Left renal pelvis (tissue), 4 donors: ENCODE results near the gene ECI1. TPM values are rescaled to one million over a fixed set of nuclear protein-coding genes. Genes with fewer than 3 reads are reported as not detected.

Experiments used
- DNase-seq, 4 donors: peaks; one replicate each; pipeline ENCODE4 v3.0.0-alpha.2; 2013; ENCODE audit warnings: low read depth in 4 of 4, low spot score in 3 of 4
- polyA plus RNA-seq, 4 donors: library from polyadenylated mRNA; unstranded; fragments of 120-200 nt; gene quantifications; one replicate each; pipeline ENCODE4 v1.2.1, GENCODE V29; 2013; ENCODE audit not compliant: insufficient read length in 4 of 4

Gene ECI1
- polyA plus RNA-seq, 4 donors, result 30.5 to 89.5 (median 58.5) TPM

DNA sequence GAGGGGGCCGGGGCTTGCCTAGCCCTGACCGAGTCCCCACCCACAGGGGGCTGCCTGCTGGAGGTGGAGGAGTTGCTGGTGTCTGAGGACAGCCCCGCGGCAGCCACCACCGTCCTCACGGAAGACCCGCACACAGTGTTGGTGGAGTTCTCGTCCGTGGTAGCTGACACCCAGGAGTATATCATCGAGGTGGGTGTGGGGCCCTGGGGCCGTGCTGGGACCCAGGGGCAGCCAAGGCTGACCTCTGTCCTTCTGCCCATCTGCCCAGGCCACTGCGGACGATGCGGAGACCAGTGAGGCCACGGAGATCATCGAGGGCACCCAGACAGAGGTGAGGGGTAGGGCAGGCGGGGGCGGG lies 16.6 kb downstream of the ECI1 start:
- DNase-seq, result no peak

DNA sequence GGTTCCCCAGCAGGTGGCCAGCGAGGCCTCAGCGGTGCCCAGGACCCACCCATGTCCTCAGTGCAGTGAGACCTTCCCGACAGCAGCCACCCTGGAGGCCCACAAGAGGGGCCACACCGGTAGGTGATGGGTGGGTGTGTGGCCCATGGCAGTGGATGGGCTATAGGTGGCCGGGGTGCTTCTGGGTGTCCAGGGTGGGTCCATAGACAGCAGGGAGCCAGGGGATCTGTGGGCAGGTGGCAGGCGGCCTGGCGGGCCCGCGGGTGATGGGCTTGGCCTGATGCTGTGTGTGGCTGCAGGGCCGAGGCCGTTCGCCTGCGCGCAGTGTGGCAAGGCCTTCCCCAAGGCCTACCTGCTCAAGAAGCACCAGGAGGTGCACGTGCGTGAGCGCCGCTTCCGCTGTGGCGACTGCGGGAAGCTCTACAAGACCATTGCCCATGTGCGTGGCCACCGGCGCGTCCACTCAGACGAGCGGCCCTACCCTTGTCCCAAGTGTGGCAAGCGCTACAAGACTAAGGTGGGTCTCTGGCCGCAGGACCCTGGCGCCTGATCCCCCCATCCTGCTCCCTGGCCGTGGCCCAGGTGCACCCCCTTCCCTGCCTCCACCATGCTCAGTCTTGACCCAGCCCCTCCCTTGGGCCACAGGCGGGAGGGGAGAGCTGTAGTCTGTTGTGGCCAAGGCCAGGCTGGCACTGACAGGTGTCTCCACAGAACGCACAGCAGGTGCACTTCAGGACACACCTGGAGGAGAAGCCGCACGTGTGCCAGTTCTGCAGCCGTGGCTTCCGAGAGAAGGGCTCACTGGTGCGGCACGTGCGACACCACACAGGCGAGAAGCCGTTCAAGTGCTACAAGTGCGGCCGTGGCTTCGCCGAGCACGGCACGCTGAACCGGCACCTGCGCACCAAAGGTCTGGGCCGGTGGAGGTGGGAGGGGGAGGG lies 17.2 kb downstream of the ECI1 start:
- DNase-seq, result no peak

DNA sequence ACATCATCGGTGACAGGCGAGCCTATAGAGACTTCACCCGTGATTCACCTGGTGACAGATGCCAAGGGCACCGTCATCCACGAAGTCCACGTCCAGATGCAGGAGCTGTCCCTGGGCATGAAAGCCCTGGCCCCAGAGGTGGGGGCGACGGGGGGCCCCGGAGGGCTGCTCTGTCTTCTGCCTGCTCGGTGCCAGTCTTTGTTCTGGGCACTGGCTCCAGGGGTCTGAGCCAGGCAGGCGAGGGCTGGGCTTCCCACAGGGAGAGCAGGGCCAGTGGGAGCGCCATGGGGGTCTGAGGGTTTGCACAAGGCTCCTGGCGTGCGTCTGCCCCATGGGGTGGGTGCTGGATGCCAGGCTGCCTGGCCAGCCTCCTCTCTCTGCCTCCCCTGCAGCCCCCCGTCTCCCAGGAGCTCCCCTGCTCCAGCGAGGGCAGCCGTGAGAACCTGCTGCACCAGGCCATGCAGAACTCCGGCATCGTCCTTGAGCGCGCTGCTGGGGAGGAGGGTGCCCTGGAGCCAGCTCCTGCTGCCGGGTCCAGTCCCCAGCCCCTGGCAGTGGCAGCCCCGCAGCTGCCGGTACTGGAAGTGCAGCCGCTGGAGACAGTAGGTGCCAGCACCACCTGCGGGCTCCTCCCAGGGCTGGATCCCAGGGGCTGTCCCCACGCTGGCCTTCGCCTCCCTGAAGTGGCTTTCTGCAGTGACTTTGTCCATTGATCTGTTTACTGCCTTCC lies 18.2 kb downstream of the ECI1 start:
- DNase-seq, result no peak

DNA sequence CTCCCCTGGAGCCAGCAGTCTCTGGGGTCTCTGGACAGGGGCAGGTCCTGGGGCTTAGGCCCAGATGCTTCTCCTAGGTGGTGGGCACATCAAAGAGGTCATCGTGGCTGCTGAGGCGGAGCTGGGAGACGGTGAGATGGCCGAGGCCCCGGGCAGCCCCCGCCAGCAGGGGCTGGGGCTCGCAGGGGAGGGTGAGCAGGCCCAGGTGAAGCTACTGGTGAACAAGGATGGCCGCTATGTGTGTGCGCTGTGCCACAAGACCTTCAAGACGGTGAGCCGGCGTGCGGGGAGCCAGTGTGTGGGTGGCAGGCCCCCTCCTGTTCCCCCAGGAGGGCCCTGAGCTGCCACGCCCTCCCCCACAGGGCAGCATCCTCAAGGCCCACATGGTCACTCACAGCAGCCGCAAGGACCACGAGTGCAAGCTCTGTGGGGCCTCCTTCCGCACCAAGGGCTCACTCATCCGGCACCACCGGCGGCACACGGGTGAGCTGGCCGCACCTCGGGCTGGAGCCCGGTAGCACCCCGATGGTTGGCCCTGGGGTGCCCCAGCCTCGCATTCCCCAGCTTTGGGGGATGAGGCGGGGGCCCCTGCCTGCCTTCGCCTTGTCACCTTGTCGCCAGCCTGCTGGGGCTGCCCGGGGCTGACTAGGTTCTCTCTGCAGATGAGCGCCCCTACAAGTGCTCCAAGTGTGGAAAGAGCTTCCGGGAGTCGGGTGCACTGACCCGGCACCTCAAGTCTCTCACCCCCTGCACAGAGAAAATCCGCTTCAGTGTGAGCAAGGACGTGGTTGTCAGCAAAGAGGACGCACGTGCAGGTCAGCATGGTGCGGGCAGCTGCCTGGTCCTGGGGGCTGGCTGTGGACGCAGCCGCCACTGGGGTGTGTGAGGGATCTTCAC lies 19.0 kb downstream of the ECI1 start:
- DNase-seq, result no peak

DNA sequence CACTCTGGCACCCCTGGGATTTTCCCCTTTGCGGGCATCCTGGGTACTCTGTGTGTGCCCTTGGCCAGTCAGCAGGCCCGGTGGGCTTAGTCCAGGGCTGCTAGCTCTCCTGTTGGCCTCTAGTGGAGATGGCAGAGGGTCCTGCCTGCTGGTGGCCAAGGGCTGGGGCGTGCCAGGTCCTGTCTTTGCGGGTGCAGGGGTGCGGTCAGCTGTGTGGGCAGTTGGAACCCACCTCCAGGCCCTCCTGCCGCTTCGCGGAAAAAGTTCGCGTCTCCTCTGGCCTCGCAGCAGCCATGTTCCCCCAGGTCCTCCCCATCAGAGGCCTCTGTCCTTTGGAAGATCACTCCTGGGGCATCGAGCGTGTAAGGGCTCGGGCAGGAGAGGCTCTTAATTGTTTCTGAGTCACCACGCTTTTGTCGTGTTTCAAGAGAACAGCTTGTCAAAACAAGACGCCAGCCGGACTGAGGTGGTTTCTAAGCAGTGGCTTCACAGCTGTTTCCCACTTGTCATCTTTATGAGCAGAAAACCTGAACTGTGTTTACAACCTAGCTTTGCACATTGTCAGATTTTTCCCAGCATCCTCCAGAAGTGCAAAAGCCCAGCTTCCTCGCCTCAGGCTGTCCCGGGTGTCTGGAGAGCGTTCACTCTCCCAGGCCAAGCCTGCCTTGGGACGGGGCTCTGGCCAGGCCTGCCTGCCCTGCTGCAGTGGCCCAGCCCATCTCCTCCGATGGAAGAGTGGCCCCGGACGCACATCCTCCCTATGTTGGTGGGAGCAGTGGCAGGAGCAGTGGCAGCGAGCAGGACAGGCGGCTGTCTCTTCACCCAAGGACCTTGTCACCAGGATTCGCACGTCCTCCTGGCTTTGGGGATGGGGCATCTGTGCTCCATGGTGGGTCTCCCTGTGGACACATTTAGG lies 20.1 kb downstream of the ECI1 start:
- no peak for DNase-seq

DNA sequence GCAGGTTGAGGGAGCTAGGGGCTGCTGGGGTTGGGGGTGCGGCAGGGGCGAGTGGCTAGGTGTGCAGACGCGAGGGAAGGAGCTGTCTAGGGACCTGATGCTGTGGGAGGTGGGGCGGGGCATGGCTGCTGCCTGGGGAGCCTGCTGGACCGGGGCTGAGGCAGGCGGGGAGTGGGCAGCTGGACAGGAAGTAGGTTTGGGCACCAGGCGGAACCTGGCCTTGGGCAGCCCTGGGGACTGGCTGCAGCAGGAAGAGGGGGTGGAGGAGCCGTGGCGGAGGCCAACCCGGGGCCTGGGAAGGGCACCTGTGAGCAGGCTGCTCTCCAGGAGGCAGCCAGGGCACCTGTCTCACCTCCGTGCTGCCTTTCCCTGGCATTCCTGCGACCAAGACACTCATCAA lies 21.0 kb downstream of the ECI1 start:
- no peak for DNase-seq

DNA sequence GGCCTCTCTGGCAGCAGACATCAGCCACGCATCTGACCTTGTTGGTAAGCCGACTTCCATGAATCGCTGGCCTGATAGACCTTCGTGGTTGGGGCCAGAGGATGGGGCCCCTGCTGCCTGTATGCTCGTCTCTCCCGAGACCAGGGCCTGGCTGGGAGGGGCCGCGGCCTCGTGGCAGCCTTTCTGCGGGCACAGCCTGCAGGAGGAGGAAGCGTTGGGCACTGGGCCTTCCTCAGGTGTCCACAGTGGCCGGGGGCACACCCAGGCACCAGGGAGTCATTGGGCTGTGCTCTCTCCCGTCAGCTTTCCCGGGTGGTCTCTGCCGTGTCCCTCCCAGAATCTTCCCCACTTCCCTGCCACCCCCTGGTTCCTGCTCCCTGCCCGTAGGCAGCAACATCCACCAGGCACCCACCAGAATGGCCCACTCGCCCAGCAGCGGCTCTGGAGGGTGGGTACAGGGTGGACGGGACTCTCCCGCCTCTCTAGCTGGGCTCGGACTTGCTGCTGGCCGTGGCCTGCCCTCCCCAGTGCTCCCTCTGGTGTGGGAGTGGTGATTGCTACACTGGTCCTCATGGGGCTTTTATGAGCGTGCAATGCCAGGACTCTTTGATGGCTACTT lies 21.6 kb downstream of the ECI1 start:
- DNase-seq, result no peak

DNA sequence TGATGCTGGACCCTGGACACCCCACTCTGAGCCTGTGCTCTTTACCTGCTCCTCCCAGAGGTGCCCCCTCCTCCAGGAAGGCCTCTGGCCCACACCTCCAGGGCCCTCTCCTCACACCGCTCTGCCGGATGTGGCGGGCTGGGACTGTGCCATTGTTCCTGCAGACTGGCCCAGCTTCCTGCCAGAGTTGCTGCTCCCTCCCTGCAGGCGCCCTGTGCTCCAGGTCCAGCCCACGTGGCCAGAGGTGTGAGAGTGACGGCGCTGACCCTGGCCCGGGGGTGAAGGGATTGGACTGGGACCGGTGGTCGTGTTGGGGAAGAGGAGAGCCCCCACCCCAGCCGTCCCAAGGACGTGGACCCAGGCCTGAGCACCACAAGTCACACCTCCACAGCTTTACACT lies 22.3 kb downstream of the ECI1 start:
- no peak for DNase-seq

DNA sequence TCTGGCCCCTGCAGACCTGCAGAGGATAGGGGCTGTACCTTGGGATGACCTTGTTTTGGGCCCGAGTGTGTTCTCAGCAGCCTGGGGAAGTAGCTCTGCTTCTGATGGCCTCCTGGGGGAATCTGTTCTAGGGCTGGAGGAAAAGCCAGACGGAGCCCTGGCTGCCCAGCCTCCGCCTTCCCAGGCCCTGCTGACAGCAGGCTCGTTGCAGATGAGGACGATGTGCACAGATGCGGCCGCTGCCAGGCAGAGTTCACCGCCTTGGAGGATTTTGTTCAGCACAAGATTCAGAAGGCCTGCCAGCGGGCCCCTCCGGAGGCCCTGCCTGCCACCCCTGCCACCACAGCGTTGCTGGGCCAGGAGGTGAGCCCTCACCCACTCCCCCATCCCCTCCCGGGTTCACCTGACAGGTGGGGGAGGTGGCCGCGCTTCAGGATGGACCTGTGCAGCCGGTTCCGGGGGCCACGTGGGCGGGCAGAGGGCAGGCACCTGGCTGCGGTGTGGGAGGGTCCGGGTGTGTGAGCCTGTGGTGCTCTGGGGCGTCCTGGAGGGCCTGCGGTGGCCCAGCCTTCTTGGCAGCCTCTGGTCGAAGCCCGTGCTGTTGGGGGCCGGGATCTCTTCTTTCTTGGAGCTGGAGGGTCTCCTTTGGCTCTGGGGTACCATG lies 23.1 kb downstream of the ECI1 start:
- DNase-seq, result no peak

DNA sequence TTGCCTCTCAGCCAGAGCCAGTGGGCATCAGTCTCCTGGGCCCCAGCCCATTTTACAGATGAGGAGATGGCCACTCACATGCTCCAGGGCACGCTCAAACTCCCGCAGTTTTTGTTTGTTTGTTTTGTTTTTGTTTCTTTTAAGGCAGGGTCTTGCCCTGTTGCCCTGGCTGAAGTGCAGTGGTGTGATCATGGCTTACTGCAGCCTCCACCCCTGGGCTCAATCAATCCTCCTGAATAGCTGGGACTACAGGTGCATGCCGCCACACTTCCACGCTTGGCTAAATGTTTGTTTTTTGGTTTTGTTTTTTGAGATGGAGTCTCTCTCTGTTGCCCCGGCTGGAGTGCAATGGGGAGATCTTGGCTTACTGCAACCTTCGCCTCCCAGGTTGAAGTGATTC lies 24.5 kb downstream of the ECI1 start:
- DNase-seq, result no peak

DNA sequence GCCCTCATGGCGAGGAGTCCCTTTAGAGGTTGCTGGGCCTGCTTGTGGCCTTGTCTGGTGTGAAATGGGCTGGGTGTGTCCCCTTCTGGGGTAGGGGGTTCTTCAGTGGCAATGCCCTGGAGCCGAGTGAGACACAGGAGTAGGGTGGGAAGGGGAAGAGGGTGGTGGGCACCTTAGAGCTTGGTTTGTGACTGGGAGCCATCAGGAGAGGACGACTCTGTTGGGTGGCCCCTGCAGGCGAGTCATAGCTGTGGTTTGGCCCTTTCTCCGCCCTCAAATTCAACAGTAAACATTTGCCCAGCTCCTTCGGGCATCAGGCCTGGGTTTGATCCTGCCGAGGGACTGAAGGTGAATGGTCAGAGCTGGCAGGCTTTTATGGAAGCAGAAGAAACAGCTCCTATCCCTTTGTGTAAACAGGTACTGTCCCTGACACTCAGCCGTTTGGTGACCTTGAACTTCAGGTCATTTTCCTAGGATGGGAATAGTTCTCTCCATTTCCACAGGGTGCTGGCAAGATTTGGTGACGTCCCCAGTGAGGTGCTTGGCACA lies 25.1 kb downstream of the ECI1 start:
- DNase-seq, result no peak

DNA sequence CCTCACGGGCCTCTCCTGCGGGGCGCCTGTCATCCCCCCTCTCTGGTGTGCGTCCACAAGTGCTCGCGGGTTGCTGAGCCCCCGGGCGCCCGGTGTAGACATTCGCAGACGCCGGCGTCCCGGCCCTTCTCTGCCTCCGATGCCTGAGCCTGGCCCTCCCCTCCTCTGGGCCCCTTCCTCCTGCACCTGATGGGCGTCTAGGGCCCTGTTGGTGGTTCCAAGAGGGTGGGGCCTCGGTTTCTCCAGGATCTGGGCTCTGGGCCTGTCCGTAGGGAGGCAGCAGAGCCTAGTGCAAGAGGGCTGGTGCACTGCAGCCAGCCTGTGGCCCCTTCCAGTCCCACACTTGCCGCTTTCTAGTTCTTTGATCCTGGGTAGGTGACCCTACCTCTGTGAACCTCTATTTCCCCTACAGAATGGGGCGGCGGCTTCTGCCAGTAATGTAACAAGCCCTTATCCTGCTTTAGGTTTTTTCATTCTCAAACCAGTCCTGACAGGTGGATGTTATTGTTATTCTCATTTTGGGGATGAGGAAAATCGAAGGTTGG lies 27.4 kb downstream of the ECI1 start:
- DNase-seq, result no peak

DNA sequence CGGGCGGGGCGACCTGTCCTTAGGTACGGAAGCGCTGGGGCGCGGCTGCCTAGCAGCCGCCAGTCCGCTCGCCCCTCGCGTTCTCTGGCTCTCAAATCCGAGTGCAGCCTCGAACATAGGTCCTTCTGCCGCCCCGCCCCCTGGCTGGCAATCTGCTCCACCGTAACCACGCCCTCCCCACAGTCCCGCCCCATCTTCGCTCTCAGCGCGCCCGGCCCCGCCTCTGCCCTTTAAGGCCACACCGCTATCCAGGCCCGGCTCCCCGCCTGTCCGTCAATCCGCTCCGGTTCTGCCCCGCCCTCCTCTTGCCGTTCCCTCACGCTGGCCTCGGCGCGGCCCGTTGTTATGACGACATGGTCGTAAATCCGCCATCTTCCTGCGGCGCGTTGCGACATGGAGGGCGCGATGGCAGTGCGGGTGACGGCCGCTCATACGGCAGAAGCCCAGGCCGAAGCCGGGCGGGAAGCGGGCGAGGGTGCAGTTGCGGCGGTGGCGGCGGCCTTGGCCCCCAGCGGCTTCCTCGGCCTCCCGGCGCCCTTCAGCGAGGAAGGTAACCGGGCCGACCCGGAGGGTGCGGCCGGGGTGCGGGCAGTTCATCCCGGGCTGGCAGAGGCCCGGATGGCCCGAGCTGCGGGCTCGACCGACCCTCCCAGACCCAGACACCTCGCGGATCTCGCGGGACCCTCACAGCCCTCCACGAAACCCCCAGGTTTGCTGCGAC lies 28.0 kb downstream of the ECI1 start, which contains the start of gene E4F1:
E4F1 (plus strand) TSS at position 371 of the 721 bp plus-strand sequence; CDS start at position 394, 23 bp downstream.
- DNase-seq, result peak; percentile 94 to 97 (median 97)

DNA sequence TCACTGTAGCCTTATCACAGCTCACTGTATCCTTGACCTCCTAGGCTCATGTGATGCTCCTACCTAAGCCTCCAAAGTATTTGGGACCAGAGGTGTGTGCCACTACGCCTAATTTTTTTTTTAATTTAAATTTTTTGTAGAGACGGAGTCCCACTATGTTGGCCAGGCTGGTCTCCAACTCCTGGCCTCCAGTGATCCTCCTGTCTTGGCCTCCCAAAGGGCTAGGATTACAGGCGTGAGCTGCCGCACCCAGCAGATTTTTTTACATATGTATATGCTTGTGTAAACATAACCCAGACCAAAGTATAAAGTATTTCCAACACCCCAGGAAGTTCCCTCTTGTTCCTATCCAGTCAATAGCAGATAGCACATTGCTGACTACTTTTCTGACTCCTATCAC lies 35.1 kb downstream of the ECI1 start:
- DNase-seq, result no peak

DNA sequence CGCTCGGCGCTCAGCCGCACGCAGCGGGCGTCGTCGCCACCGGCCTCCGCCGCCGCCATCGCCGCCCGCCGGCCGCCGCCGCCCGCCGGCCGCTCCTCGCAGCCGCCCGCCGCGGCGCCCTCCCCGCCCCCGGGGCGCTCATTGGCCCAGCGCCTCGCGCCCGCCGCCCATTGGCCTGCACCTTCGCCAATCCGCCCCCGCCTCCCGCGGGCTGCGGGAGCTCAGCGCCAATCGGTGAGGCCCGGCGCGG lies 36.7 kb downstream of the ECI1 start, which contains the start of gene PGP:
PGP (minus strand) TSS at position 122 of the 250 bp plus-strand sequence; CDS start at position 59, 63 bp downstream.
- no peak for DNase-seq

DNA sequence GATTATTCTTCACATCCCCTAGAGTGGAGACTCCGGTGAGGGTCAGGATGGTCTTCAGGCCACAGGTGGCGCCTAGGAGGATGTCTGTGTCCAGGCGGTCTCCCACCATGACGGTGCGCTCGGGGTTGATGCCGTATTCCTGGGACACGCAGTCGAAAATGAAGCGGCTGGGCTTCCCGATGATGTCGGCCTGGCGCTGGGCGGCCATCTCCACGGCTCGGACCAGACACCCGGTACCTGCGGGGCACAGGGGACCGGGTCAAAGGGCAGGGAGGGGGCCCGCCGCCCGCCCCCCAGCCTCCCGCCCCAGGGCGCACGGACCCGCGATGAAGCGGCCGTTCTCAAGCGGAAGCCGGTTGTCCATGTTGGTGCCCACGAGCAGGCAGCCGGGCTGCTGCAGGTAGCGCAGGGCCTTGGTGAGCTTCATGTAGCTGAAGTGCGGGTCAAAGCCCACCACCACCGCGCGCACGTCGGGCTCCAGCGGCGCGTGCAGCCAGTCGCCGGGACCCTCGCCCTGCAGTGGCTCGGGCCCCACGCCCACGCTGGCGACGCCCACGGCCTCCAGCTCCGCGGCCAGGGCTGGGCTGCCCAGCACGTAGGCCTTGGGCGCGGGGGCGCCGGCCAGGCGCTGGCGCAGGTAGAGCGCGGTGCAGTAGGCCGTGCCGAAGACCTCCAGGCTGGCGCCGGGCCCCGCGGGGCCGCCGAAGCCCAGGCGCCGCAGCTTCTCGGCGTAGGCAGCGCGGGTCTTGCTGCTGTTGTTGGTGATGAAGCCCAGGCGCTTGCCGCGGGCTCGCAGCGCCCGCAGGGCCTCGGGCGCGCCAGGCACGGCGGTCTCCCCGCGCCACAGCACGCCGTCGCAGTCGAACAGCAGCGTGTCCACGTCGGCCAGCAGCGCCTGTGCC lies 37.3 kb downstream of the ECI1 start:
- DNase-seq, result no peak
